ENCODE results near the gene PAX7.

Gene PAX7

GRCh38 chr1:18700530-18700929 lies 69.9 kb downstream of the PAX7 start:
- Histone ChIP-seq H3K4me1 (ENCODE audit: control insufficient read depth in 1 of 2, insufficient read depth in 2 of 2, low read length in 2 of 2) (no peaks in the 10 kb centered on the region), H3K9me3 (ENCODE audit: control insufficient read depth in 1 of 2, low read length in 2 of 2) (no peaks in the 10 kb centered on the region), H3K4me3 (ENCODE audit: low read depth in 1 of 2, low read length in 2 of 2) (no peak overlapping the region), H3K27ac (ENCODE audit: low read length) (no peak overlapping the region), H3K36me3 (ENCODE audit: control insufficient read depth in 1 of 2, insufficient read depth in 2 of 2, low read length in 2 of 2) (no peaks in the 10 kb centered on the region), H3K27me3 (ENCODE audit: low read depth, low read length) (peaks cover 9% of the 10 kb centered on the region)

- H3K27me3 ChIP-seq (ENCODE audit: low read depth, low read length): peaks cover 9% of the 10 kb centered on the region
- no peak overlapping the region for H3K27ac ChIP-seq (ENCODE audit: low read length)
- H3K9me3 ChIP-seq (ENCODE audit: control insufficient read depth in 1 of 2, low read length in 2 of 2): no peaks in the 10 kb centered on the region
- no peak overlapping the region for H3K4me3 ChIP-seq (ENCODE audit: low read depth in 1 of 2, low read length in 2 of 2)
- no peaks in the 10 kb centered on the region for H3K36me3 ChIP-seq (ENCODE audit: control insufficient read depth in 1 of 2, insufficient read depth in 2 of 2, low read length in 2 of 2)
- H3K4me1 ChIP-seq (ENCODE audit: control insufficient read depth in 1 of 2, insufficient read depth in 2 of 2, low read length in 2 of 2): no peaks in the 10 kb centered on the region
These were observed 70.5 kb downstream of the PAX7 start for GRCh38 chr1:18701183-18701582.

- H3K27me3 ChIP-seq (ENCODE audit: low read depth, low read length): peaks cover 9% of the 10 kb centered on the region
These were observed 72.5 kb downstream of the PAX7 start for GRCh38 chr1:18703041-18703621.

DNA sequence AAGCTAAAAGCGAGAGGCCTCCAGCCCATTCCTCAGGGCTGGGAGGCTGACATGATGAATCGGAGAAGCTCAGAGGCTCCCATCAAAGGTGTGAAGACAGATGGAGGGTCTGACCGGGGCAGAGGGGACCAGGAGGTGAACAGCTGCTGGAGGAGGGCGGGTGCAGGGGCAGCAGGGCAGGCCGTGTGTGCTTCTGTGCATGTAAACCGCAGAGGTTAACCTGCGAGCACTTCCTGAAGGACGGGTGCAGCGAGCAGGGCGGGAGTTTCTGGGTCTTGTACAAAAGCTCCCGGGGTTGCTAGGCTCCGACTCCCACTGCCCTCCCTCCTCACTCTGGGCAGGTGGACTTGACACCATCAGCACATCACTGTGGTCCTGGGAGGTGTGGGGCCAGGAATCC lies 75.2 kb downstream of the PAX7 start:
- H3K9me3 ChIP-seq (ENCODE audit: control insufficient read depth in 1 of 2, low read length in 2 of 2): no peaks in the 10 kb centered on the region
- H3K27ac ChIP-seq (ENCODE audit: low read length): no peak overlapping the region
- H3K36me3 ChIP-seq (ENCODE audit: control insufficient read depth in 1 of 2, insufficient read depth in 2 of 2, low read length in 2 of 2): no peaks in the 10 kb centered on the region
- H3K27me3 ChIP-seq (ENCODE audit: low read depth, low read length): peaks cover 9% of the 10 kb centered on the region
- no peak overlapping the region for H3K4me3 ChIP-seq (ENCODE audit: low read depth in 1 of 2, low read length in 2 of 2)
- H3K4me1 ChIP-seq (ENCODE audit: control insufficient read depth in 1 of 2, insufficient read depth in 2 of 2, low read length in 2 of 2): no peaks in the 10 kb centered on the region

More at GRCh38 chr1:18703041-18703621, 72.5 kb downstream of the PAX7 start:
- Histone ChIP-seq H3K27ac (ENCODE audit: low read length) (no peak overlapping the region), H3K9me3 (ENCODE audit: control insufficient read depth in 1 of 2, low read length in 2 of 2) (no peaks in the 10 kb centered on the region), H3K4me3 (ENCODE audit: low read depth in 1 of 2, low read length in 2 of 2) (no peak overlapping the region), H3K4me1 (ENCODE audit: control insufficient read depth in 1 of 2, insufficient read depth in 2 of 2, low read length in 2 of 2) (no peaks in the 10 kb centered on the region), H3K36me3 (ENCODE audit: control insufficient read depth in 1 of 2, insufficient read depth in 2 of 2, low read length in 2 of 2) (no peaks in the 10 kb centered on the region)

- Histone ChIP-seq H3K27me3 (ENCODE audit: low read depth, low read length) (peaks cover 4% of the 10 kb centered on the region), H3K4me3 (ENCODE audit: low read depth in 1 of 2, low read length in 2 of 2) (no peak overlapping the region), H3K27ac (ENCODE audit: low read length) (no peak overlapping the region)
These were observed 77.1 kb downstream of the PAX7 start for GRCh38 chr1:18707696-18708257.

DNA sequence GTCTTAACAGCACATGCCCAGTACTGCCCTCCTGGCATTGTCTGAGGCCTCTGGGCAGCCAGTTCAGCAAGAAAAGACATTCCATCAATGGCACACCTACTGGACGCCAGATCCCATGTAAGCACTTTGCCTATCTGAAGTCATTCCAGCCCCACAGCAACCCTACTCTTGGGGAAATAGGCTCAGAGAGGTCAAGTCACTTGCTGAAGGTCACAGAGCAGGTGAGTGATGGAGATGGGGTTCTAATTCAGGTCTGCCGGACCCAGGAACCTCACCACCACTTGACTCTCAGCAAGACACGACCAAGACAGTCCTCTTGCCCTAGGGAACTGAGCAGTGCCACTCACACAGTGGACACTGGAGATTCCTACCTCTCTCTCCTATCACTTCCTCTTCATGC lies 79.4 kb downstream of the PAX7 start:
- H3K27me3 ChIP-seq (ENCODE audit: low read depth, low read length): no peaks in the 10 kb centered on the region
- no peaks in the 10 kb centered on the region for H3K9me3 ChIP-seq (ENCODE audit: control insufficient read depth in 1 of 2, low read length in 2 of 2)

More at GRCh38 chr1:18707696-18708257, 77.1 kb downstream of the PAX7 start:
- Histone ChIP-seq H3K4me1 (ENCODE audit: control insufficient read depth in 1 of 2, insufficient read depth in 2 of 2, low read length in 2 of 2) (no peaks in the 10 kb centered on the region), H3K9me3 (ENCODE audit: control insufficient read depth in 1 of 2, low read length in 2 of 2) (no peaks in the 10 kb centered on the region), H3K36me3 (ENCODE audit: control insufficient read depth in 1 of 2, insufficient read depth in 2 of 2, low read length in 2 of 2) (no peaks in the 10 kb centered on the region)

DNA sequence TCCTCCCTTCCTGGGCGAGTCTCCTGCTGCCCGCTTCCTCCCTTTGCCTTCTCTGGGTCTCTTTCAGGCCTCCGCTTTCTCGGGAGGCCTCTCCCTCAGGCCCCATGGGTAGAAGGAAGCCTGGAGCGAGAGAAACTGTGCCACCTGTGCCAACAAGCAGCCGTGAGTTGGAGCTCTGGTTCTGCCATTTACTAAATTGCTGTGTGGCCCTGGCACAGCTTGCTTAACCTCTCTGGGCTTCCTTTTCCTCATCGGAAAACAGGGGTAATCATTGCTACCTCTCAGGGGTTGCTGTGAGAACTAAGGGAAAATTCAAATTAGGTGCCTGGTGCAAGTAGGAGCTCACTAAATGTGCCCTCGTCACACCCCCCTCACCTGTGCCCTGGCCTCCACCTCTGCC lies 80.4 kb downstream of the PAX7 start:
- Histone ChIP-seq H3K27ac (ENCODE audit: low read length) (no peak overlapping the region), H3K9me3 (ENCODE audit: control insufficient read depth in 1 of 2, low read length in 2 of 2) (no peaks in the 10 kb centered on the region), H3K27me3 (ENCODE audit: low read depth, low read length) (no peaks in the 10 kb centered on the region), H3K36me3 (ENCODE audit: control insufficient read depth in 1 of 2, insufficient read depth in 2 of 2, low read length in 2 of 2) (no peaks in the 10 kb centered on the region), H3K4me1 (ENCODE audit: control insufficient read depth in 1 of 2, insufficient read depth in 2 of 2, low read length in 2 of 2) (no peaks in the 10 kb centered on the region), H3K4me3 (ENCODE audit: low read depth in 1 of 2, low read length in 2 of 2) (no peak overlapping the region)

More for the DNA sequence above, 79.4 kb downstream of the PAX7 start:
- H3K36me3 ChIP-seq (ENCODE audit: control insufficient read depth in 1 of 2, insufficient read depth in 2 of 2, low read length in 2 of 2): no peaks in the 10 kb centered on the region
- H3K27ac ChIP-seq (ENCODE audit: low read length): no peak overlapping the region
- no peak overlapping the region for H3K4me3 ChIP-seq (ENCODE audit: low read depth in 1 of 2, low read length in 2 of 2)
- H3K4me1 ChIP-seq (ENCODE audit: control insufficient read depth in 1 of 2, insufficient read depth in 2 of 2, low read length in 2 of 2): no peaks in the 10 kb centered on the region

- no peak overlapping the region for H3K27ac ChIP-seq (ENCODE audit: low read length)
- H3K4me3 ChIP-seq (ENCODE audit: low read depth in 1 of 2, low read length in 2 of 2): no peak overlapping the region
- H3K4me1 ChIP-seq (ENCODE audit: control insufficient read depth in 1 of 2, insufficient read depth in 2 of 2, low read length in 2 of 2): no peaks in the 10 kb centered on the region
- no peaks in the 10 kb centered on the region for H3K9me3 ChIP-seq (ENCODE audit: control insufficient read depth in 1 of 2, low read length in 2 of 2)
- H3K27me3 ChIP-seq (ENCODE audit: low read depth, low read length): no peaks in the 10 kb centered on the region
- H3K36me3 ChIP-seq (ENCODE audit: control insufficient read depth in 1 of 2, insufficient read depth in 2 of 2, low read length in 2 of 2): no peaks in the 10 kb centered on the region
These were observed 81.0 kb downstream of the PAX7 start for GRCh38 chr1:18711536-18712251.

GRCh38 chr1:18712252-18712600 lies 81.6 kb downstream of the PAX7 start:
- Histone ChIP-seq H3K36me3 (ENCODE audit: control insufficient read depth in 1 of 2, insufficient read depth in 2 of 2, low read length in 2 of 2) (no peaks in the 10 kb centered on the region), H3K27ac (ENCODE audit: low read length) (no peak overlapping the region), H3K27me3 (ENCODE audit: low read depth, low read length) (peaks cover 3% of the 10 kb centered on the region), H3K4me1 (ENCODE audit: control insufficient read depth in 1 of 2, insufficient read depth in 2 of 2, low read length in 2 of 2) (no peaks in the 10 kb centered on the region), H3K9me3 (ENCODE audit: control insufficient read depth in 1 of 2, low read length in 2 of 2) (no peaks in the 10 kb centered on the region), H3K4me3 (ENCODE audit: low read depth in 1 of 2, low read length in 2 of 2) (no peak overlapping the region)

DNA sequence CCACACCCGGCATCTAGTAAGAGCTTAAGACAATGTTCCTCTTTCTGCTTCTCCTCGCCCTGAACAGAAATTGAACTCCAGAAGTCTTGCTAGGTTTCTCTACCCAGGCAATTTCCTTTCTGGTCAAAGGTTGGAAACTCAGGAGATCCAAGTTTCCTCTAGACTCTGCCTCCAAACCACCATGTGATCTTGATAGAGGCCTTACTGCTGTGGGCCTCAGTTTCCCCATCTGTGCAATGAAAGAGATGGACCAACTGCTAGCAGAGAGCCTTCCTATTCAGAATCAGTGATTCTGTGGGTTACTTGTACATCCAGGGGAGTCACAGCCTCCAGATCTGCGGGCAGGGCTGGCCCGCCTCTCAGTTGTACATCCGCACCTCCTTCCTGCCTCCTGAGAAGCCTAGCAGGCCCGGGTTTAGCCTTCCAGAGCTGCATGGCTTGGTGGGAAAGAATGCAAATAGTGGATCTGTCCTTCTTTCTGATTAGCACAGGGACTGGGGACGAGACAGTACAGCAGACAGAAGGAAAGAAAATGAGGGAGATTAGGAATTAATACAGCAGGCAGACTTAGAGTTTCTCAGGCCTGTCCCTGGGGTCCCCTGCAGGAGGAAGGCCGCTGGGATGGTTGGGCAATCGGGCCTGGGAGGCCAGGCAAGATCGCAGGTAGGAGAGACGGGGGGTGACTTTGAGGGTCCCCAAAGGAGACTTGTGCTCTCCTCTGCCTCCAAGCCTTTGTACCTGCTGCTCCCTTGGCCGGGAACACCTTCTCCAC lies 83.9 kb downstream of the PAX7 start:
- Histone ChIP-seq H3K4me3 (ENCODE audit: low read depth in 1 of 2, low read length in 2 of 2) (no peak overlapping the region), H3K9me3 (ENCODE audit: control insufficient read depth in 1 of 2, low read length in 2 of 2) (no peaks in the 10 kb centered on the region), H3K36me3 (ENCODE audit: control insufficient read depth in 1 of 2, insufficient read depth in 2 of 2, low read length in 2 of 2) (no peaks in the 10 kb centered on the region), H3K4me1 (ENCODE audit: control insufficient read depth in 1 of 2, insufficient read depth in 2 of 2, low read length in 2 of 2) (no peaks in the 10 kb centered on the region), H3K27ac (ENCODE audit: low read length) (no peak overlapping the region), H3K27me3 (ENCODE audit: low read depth, low read length) (peaks cover 17% of the 10 kb centered on the region)

- H3K27ac ChIP-seq (ENCODE audit: low read length): no peak overlapping the region
- H3K4me1 ChIP-seq (ENCODE audit: control insufficient read depth in 1 of 2, insufficient read depth in 2 of 2, low read length in 2 of 2): no peaks in the 10 kb centered on the region
- no peaks in the 10 kb centered on the region for H3K36me3 ChIP-seq (ENCODE audit: control insufficient read depth in 1 of 2, insufficient read depth in 2 of 2, low read length in 2 of 2)
- H3K9me3 ChIP-seq (ENCODE audit: control insufficient read depth in 1 of 2, low read length in 2 of 2): no peaks in the 10 kb centered on the region
- peaks cover 17% of the 10 kb centered on the region for H3K27me3 ChIP-seq (ENCODE audit: low read depth, low read length)
- no peak overlapping the region for H3K4me3 ChIP-seq (ENCODE audit: low read depth in 1 of 2, low read length in 2 of 2)
These were observed 85.6 kb downstream of the PAX7 start for GRCh38 chr1:18716112-18716784.
